Sigmoid colon (tissue), 4 donors: ENCODE results near the gene PDIA4.

Source experiments
- EP300 ChIP-seq, 4 donors: sonication (generic); formaldehyde crosslinking; IDR thresholded peaks; one replicate each; pipeline ENCODE4 v1.6.1; 2017; ENCODE audit warnings: antibody characterized with exemption in 4 of 4
- POLR2AphosphoS5 ChIP-seq, 4 donors: sonication (generic); formaldehyde crosslinking; IDR thresholded peaks; one replicate each; pipeline ENCODE4 v1.6.1; 2017; ENCODE audit warnings: antibody characterized with exemption in 4 of 4
- TF ChIP-seq, protein P1 (sequence below), 4 experiments: fragments of 450-650 bp in 3 of 4; fragments of 200-600 bp in 1 of 4; IDR thresholded peaks; one replicate each; pipeline ENCODE4 v1.5.1; 2016 to 2019; ENCODE audit warnings: antibody characterized with exemption in 4 of 4, mild to moderate bottlenecking in 3 of 4, moderate library complexity in 2 of 4

DNA sequence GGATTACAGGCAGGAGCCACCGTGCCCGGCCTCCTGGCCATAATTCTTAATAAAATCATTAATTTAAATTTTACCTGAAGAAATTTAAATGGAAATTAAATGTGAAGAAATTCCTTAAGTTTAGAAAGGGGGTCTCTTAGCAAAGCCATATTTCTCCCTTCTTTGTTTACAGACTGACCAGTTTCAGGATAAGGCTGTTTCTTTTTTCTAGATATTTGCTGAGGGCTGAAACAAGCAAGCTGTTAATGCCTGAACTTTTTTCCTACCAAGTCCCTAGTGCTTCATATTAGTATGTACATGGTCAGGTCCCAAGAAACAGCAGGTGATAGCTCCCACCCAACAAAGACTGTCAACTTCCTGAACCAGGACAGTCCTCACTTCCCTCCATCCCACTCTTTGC is 18.1 kb upstream of the PDIA4 start:
- TF ChIP-seq, protein P1, sequence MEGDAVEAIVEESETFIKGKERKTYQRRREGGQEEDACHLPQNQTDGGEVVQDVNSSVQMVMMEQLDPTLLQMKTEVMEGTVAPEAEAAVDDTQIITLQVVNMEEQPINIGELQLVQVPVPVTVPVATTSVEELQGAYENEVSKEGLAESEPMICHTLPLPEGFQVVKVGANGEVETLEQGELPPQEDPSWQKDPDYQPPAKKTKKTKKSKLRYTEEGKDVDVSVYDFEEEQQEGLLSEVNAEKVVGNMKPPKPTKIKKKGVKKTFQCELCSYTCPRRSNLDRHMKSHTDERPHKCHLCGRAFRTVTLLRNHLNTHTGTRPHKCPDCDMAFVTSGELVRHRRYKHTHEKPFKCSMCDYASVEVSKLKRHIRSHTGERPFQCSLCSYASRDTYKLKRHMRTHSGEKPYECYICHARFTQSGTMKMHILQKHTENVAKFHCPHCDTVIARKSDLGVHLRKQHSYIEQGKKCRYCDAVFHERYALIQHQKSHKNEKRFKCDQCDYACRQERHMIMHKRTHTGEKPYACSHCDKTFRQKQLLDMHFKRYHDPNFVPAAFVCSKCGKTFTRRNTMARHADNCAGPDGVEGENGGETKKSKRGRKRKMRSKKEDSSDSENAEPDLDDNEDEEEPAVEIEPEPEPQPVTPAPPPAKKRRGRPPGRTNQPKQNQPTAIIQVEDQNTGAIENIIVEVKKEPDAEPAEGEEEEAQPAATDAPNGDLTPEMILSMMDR (IDR thresholded peaks at IDR 0.05), result no peak
- TF ChIP-seq POLR2AphosphoS5 (IDR thresholded peaks at IDR 0.05) (no peak), EP300 (IDR thresholded peaks at IDR 0.05) (no peak)
